ENCODE measurements around the gene SAYSD1. TPM values are rescaled to one million over a fixed set of nuclear protein-coding genes. Genes with fewer than 3 reads are reported as not detected.

Gene SAYSD1
- total RNA-seq, 4 donors from 2014 or later: 10.8 to 21.6 (median 19.2) TPM

DNA sequence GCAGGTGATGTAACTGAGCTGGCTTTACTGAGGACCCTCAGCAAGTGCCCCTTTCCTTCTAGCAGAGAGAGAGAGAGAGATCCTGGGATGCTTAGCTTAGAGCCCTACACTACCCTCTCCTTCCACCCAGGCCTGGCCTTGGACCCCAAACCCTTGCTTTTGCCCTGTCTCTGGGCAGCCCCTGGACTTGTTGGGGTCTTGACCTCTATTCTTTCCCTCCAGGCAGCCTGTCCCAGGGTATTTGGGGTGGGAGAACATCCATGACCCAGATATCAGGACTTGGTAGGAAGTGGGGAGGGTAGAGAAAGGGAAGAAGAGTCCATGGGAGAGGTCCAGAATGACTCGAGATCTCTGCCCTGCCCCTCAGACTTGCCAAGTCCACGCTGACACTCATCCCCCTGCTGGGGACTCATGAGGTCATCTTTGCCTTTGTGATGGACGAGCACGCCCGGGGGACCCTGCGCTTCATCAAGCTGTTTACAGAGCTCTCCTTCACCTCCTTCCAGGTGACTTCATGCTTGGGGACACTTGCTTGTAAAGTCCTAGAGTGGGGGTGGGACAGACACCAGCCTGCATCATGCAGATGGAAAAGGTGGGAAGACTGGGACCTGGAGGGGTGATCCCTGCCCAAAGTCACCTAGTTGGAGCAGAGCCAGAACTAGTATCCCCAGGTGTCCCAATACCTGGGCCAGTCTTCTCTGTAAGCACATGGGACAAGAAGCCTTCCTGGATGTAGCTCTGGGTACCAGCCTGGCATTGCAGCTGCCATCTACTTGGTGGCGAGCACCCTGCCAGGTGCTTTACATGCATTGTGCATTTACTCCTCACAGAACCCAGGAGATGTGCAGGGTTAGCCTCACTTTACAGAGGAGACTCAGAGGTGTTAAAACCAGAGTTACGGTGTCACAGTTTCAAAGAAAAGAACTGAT is 35.5 kb downstream of the SAYSD1 start:
- intact Hi-C loops (cut with DNase I): no loop called here
- Histone ChIP-seq H3K4me3 (no peak overlapping the region), H3K27me3 (peaks cover 0 to 21% (median 0%) of the 10 kb centered on the region in 4 donors), H3K36me3 (no peaks in the 10 kb centered on the region), H3K9me3 (no peaks in the 10 kb centered on the region), H3K4me1 (peaks cover 0 to 3% (median 1%) of the 10 kb centered on the region in 4 donors), H3K27ac (replicated peaks in 1 of 4) (no peak overlapping the region)
- WGBS: 84% methylated on average over 7 of the region's 8 CpGs
- no peak for TF ChIP-seq POLR2AphosphoS5 (IDR thresholded peaks at IDR 0.05)
- no peak for TF ChIP-seq EP300 (IDR thresholded peaks at IDR 0.05)
- TF ChIP-seq CTCF (IDR thresholded peaks at IDR 0.05): no peak
- no peak for TF ChIP-seq POLR2A (IDR thresholded peaks at IDR 0.05; ENCODE audit: low read depth)
- no peak for DNase-seq (ENCODE audit: extremely low spot score)

DNA sequence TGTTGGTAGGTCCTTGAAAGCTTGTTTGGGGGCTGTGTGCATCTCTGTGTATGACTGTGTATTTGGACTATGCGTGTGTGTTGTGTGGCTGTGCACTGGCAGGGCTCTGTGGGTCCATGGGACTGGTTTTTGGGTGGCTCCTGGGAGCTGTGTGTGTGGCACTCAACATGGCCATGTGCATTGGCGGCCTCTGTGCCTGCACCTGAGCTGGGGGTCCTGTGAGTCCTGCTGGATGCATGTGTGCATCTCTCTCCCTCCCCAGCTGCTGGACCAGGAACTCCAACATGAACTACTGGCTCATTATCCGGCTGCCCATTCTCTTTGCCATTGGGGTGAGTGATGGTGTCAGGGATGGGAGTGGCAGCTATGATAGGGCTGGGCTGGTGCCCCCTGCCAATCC is 36.3 kb downstream of the SAYSD1 start:
- Histone ChIP-seq H3K4me3 (no peak overlapping the region), H3K27ac (replicated peaks in 1 of 4) (no peak overlapping the region), H3K36me3 (no peaks in the 10 kb centered on the region), H3K27me3 (peaks cover 0 to 15% (median 0%) of the 10 kb centered on the region in 4 donors), H3K9me3 (no peaks in the 10 kb centered on the region), H3K4me1 (no peaks in the 10 kb centered on the region)
- DNase-seq (ENCODE audit: extremely low spot score): no peak
- intact Hi-C loops (cut with DNase I): no loop called here
- TF ChIP-seq EP300 (IDR thresholded peaks at IDR 0.05) (no peak), CTCF (IDR thresholded peaks at IDR 0.05) (no peak), POLR2AphosphoS5 (IDR thresholded peaks at IDR 0.05) (no peak), POLR2A (IDR thresholded peaks at IDR 0.05; ENCODE audit: low read depth) (no peak)
- 100% methylated on average over 1 of the region's 3 CpGs for WGBS

DNA sequence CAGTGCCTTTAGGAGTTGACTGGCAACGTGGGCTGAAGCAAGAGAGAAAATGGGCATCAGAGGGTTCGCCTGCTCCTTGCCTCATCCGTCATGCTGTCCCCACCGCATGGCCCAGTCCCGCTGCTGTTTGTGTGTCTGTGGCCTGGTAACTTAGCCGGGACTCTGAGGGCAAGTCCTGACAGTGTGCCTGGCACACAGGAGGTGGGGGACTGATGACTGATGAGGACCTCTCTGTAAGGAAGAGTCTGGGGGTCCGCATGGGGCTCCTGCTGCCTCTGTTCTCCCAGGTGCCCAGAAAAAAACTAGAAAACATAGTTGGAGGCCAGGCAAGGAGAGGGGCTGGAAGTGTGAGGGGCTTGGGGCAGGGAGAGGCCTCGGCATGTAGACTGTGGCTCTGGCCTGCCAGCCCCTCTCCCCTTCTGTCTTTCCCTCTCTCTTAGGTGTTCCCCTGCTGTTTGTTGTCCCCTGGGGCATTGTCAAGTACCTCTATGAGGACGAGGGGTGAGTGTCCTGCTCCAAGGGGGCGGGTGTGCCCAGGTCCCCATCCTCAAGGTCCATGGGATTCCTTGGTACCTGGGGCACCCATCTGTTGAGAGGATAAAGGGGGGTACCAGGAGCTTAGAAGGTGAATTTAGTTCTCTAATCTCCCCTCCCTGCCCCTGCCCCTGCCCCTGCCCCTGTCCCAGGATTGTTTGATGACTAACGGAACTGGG is 36.9 kb downstream of the SAYSD1 start:
- TF ChIP-seq POLR2AphosphoS5 (IDR thresholded peaks at IDR 0.05) (no peak), CTCF (IDR thresholded peaks at IDR 0.05) (no peak), POLR2A (IDR thresholded peaks at IDR 0.05; ENCODE audit: low read depth) (no peak)
- DNase-seq (ENCODE audit: extremely low spot score): no peak
- peaks cover 0 to 10% (median 0%) of the 10 kb centered on the region in 4 donors for H3K27me3 ChIP-seq
- no peak overlapping the region for H3K27ac ChIP-seq (replicated peaks in 1 of 4)
- no peaks in the 10 kb centered on the region for H3K36me3 ChIP-seq
- intact Hi-C loops (cut with DNase I): no loop called here
- H3K4me1 ChIP-seq: no peaks in the 10 kb centered on the region
- no peaks in the 10 kb centered on the region for H3K9me3 ChIP-seq
- H3K4me3 ChIP-seq: no peak overlapping the region
- 80% methylated on average over 11 of the region's 11 CpGs for WGBS

DNA sequence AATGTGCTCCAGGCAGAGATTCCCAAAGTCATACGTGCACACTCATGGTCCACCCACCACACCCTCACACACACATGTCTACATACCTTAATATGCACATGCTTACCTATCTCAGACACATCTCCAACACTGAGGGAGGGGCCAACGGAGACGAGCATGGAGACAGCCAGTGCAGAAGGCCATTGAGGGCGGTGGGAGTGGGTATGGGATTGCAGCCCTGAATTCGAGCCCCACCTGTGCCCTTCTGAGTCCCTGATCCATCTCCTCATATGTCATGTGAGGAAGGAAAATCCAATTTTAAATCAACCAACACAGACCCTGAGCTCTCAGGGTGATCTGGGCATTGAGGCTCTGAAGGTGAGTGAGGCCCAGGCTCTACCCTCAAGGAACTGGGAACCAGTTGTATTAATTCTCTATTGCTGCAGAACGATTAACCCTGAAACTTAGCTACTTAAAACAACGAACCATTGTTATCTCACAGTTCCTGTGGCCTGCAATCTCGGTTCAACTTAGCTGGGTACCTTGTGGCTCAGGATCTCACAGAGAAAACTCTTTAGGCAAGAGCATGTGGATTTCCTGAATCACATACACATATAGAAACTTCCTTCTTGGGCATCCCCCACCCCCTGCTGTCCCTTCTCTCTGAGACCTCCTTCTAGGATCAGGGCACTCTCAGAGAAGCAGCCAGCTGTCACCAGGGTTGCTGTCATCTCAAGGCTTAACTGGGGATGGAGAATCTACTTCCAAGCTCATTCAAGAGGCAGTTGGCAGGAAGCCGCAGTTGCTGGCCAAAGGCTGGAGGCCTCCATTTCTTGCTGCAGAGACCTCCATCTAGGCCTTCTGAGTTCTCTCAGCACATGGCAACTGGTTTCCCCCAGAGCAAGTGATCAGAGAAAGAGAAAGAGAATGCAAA is 38.1 kb downstream of the SAYSD1 start:
- WGBS: 81% methylated on average over 9 of the region's 9 CpGs
- H3K4me1 ChIP-seq: no peaks in the 10 kb centered on the region
- intact Hi-C loops (cut with DNase I): no loop called here
- peaks cover 0 to 10% (median 0%) of the 10 kb centered on the region in 4 donors for H3K27me3 ChIP-seq
- no peak overlapping the region for H3K4me3 ChIP-seq
- no peaks in the 10 kb centered on the region for H3K36me3 ChIP-seq
- no peaks in the 10 kb centered on the region for H3K9me3 ChIP-seq
- DNase-seq (ENCODE audit: extremely low spot score): no peak
- TF ChIP-seq POLR2A (IDR thresholded peaks at IDR 0.05; ENCODE audit: low read depth): no peak
- TF ChIP-seq CTCF (IDR thresholded peaks at IDR 0.05): no peak
- no peak for TF ChIP-seq EP300 (IDR thresholded peaks at IDR 0.05)
- no peak for TF ChIP-seq POLR2AphosphoS5 (IDR thresholded peaks at IDR 0.05)
- H3K27ac ChIP-seq (replicated peaks in 1 of 4): no peak overlapping the region

Measured in esophagus muscularis mucosa (tissue), 4 donors.